Small intestine (tissue), 7 donors: ENCODE measurements around the gene GAPVD1. TPM values are rescaled to one million over a fixed set of nuclear protein-coding genes. Genes with fewer than 3 reads are reported as not detected.

Experiments
- DNase-seq, 2 donors: peaks; one replicate each; pipeline versions ENCODE4 v3.0.0 to v3.0.0-alpha.2; 2013
- FAIRE-seq: peaks from 2 replicates; lab custom pipeline; 2012; peaks lifted over from hg19 to GRCh38; lab: Jason Lieb, UNC
- H3K27ac ChIP-seq, 3 donors: one replicate each; pipeline ENCODE4 v1.5.1; 2013; ENCODE audit warnings: low read length in 2 of 3, mild to moderate bottlenecking in 2 of 3, control low read depth in 1 of 3, inconsistent platforms in 1 of 3, low read depth in 1 of 3, moderate library complexity in 1 of 3
- H3K27me3 ChIP-seq, 3 donors: one replicate each; pipeline ENCODE4 v1.6.1; 2013; ENCODE audit warnings: low read length in 3 of 3, inconsistent platforms in 1 of 3; ENCODE audit not compliant: control insufficient read depth in 3 of 3, insufficient read depth in 3 of 3
- H3K36me3 ChIP-seq, 3 donors: one replicate each; pipeline ENCODE4 v1.6.1; 2013; ENCODE audit warnings: low read length in 3 of 3, inconsistent platforms in 1 of 3, low read depth in 1 of 3, mild to moderate bottlenecking in 1 of 3, moderate library complexity in 1 of 3; ENCODE audit not compliant: control insufficient read depth in 3 of 3, insufficient read depth in 2 of 3
- H3K4me1 ChIP-seq, 3 donors: one replicate each; pipeline ENCODE4 v1.6.1; 2013; ENCODE audit warnings: low read length in 2 of 3, inconsistent platforms in 1 of 3, low read depth in 1 of 3, mild to moderate bottlenecking in 1 of 3, moderate library complexity in 1 of 3; ENCODE audit not compliant: control insufficient read depth in 3 of 3, insufficient read depth in 2 of 3
- H3K4me3 ChIP-seq, 3 donors: one replicate each; pipeline ENCODE4 v1.5.1; 2013; ENCODE audit warnings: low read length in 3 of 3, control low read depth in 1 of 3, inconsistent platforms in 1 of 3, low read depth in 1 of 3, mild to moderate bottlenecking in 1 of 3, moderate library complexity in 1 of 3
- H3K9me3 ChIP-seq, 2 donors: one replicate each; pipeline ENCODE4 v1.6.1; 2013; ENCODE audit warnings: low read depth in 1 of 2, low read length in 1 of 2; ENCODE audit not compliant: control insufficient read depth in 2 of 2, insufficient read depth in 1 of 2
- WGBS, 3 donors: extraction: QIAGEN DNeasy Blood & Tissue Kit; methylation state at CpG; one replicate each; pipeline ENCODE4 v1.1.7; 2013; 5-methylcytosine and 5-hydroxymethylcytosine counted together
- polyA plus RNA-seq, 4 donors: library from polyadenylated mRNA; stranded (reverse) in 3 of 4; unstranded in 1 of 4; fragments of 200-250 nt in 3 of 4; fragments of 120-200 nt in 1 of 4; gene quantifications; one replicate each; pipeline versions ENCODE4 v1.2.1 to v1.2.3, GENCODE V29; 2013
- donor health status: healthy with polysubstance abuse.
- donor health status: control.
- donor health status: control.
- donor health status: Bipolar disorder and iron deficiency.
- donor health status: healthy.

GAPVD1 gene
- polyA plus RNA-seq, 4 donors: 4.6 to 25.2 (median 7.1) TPM

GRCh38 chr9:125410522-125410894, 148.9 kb downstream of the GAPVD1 start:
- DNase-seq (no peak), FAIRE-seq (no peak)
- H3K4me1 ChIP-seq: peaks cover 0 to 3% (median 0%) of the 10 kb centered on the region in 3 donors
- H3K36me3 ChIP-seq: no peaks in the 10 kb centered on the region
- no peak overlapping the region for H3K27ac ChIP-seq
- WGBS, 3 donors: 84 to 94% (median 90%) methylated on average over 20 to 24 of the region's 24 CpGs
- H3K4me3 ChIP-seq: no peak overlapping the region
- peaks cover 0 to 14% (median 0%) of the 10 kb centered on the region in 3 donors for H3K27me3 ChIP-seq
- H3K9me3 ChIP-seq: peaks cover 0 to 3% of the 10 kb centered on the region in 2 donors

- FAIRE-seq: no peak
These were observed 149.6 kb downstream of the GAPVD1 start for GRCh38 chr9:125411171-125411756.

GRCh38 chr9:125412166-125412565, 150.5 kb downstream of the GAPVD1 start:
- no peaks in the 10 kb centered on the region for H3K36me3 ChIP-seq
- 73 to 85% (median 82%) methylated on average over 10 of the region's 10 CpGs for WGBS, 3 donors
- FAIRE-seq: no peak

More at GRCh38 chr9:125411171-125411756, 149.6 kb downstream of the GAPVD1 start:
- Histone ChIP-seq H3K36me3 (no peaks in the 10 kb centered on the region), H3K4me1 (peaks cover 0 to 3% (median 0%) of the 10 kb centered on the region in 3 donors), H3K27me3 (peaks cover 0 to 14% (median 0%) of the 10 kb centered on the region in 3 donors), H3K4me3 (no peak overlapping the region), H3K9me3 (peaks cover 0 to 3% of the 10 kb centered on the region in 2 donors), H3K27ac (no peak overlapping the region)
- no peak for DNase-seq
- WGBS, 3 donors: 59 to 73% (median 63%) methylated on average over 13 to 14 of the region's 14 CpGs

GRCh38 chr9:125413579-125413978, 152.0 kb downstream of the GAPVD1 start:
- no peak overlapping the region for H3K27ac ChIP-seq
- FAIRE-seq (no peak), DNase-seq (no peak)
- H3K27me3 ChIP-seq: peaks cover 0 to 5% (median 0%) of the 10 kb centered on the region in 3 donors
- H3K9me3 ChIP-seq: peaks cover 0 to 3% of the 10 kb centered on the region in 2 donors
- no peak overlapping the region for H3K4me3 ChIP-seq
- no peaks in the 10 kb centered on the region for H3K36me3 ChIP-seq
- WGBS, 3 donors: 90 to 92% (median 91%) methylated on average over 8 of the region's 8 CpGs
- H3K4me1 ChIP-seq: peaks cover 0 to 1% (median 0%) of the 10 kb centered on the region in 3 donors

More at GRCh38 chr9:125412166-125412565, 150.5 kb downstream of the GAPVD1 start:
- no peak overlapping the region for H3K27ac ChIP-seq
- peaks cover 0 to 3% of the 10 kb centered on the region in 2 donors for H3K9me3 ChIP-seq
- no peak for DNase-seq
- no peak overlapping the region for H3K4me3 ChIP-seq
- peaks cover 0 to 14% (median 0%) of the 10 kb centered on the region in 3 donors for H3K27me3 ChIP-seq
- H3K4me1 ChIP-seq: peaks cover 0 to 3% (median 0%) of the 10 kb centered on the region in 3 donors

- Histone ChIP-seq H3K9me3 (no peaks in the 10 kb centered on the region), H3K27ac (no peak overlapping the region), H3K27me3 (no peaks in the 10 kb centered on the region), H3K4me3 (no peak overlapping the region), H3K36me3 (no peaks in the 10 kb centered on the region), H3K4me1 (no peaks in the 10 kb centered on the region)
- DNase-seq (no peak), FAIRE-seq (no peak)
- WGBS, 3 donors: 86 to 90% (median 89%) methylated on average over 23 of the region's 23 CpGs
These were observed 154.2 kb downstream of the GAPVD1 start for GRCh38 chr9:125415583-125416460.

- no peaks in the 10 kb centered on the region for H3K27me3 ChIP-seq
- no peak for FAIRE-seq
- no peak for DNase-seq
- no peaks in the 10 kb centered on the region for H3K36me3 ChIP-seq
- H3K9me3 ChIP-seq: no peaks in the 10 kb centered on the region
- no peaks in the 10 kb centered on the region for H3K4me1 ChIP-seq
- no peak overlapping the region for H3K4me3 ChIP-seq
- H3K27ac ChIP-seq: no peak overlapping the region
- WGBS, 3 donors: 93 to 95% (median 94%) methylated on average over 8 of the region's 8 CpGs
These were observed 154.9 kb downstream of the GAPVD1 start for GRCh38 chr9:125416517-125416916.

Other genes starting within 250 kb of the GAPVD1 start
- gene SCAI, start 118.3 kb upstream of the GAPVD1 start, polyA plus RNA-seq: 1 to 10 TPM in 2 of 4 donors, under 1 TPM in 2; under 0.01 to 7.2 (median 0.69) TPM
- gene PPP6C, start 72.0 kb upstream of the GAPVD1 start, polyA plus RNA-seq: 10 to 100 TPM; 22.6 to 31.5 (median 24.3) TPM
- 10 to 100 TPM; 10.5 to 24.7 (median 15.0) TPM for gene RABEPK, start 61.3 kb upstream of the GAPVD1 start, polyA plus RNA-seq
- gene HSPA5, start 20.5 kb upstream of the GAPVD1 start, polyA plus RNA-seq: 100 to 1,000 TPM in 2 of 4 donors, 10 to 100 TPM in 2; 35.8 to 319 (median 138) TPM